Mucosa of gallbladder (tissue), 1 donor: ENCODE results near the gene HSPB6. TPM values are rescaled to one million over a fixed set of nuclear protein-coding genes. Genes with fewer than 3 reads are reported as not detected.

Experiments
- DNase-seq: peaks from one replicate; pipeline ENCODE4 v3.0.0-alpha.2; 2020; ENCODE audit warnings: low spot score
- total RNA-seq: library from RNA; stranded (reverse); gene quantifications from one replicate; pipeline ENCODE4 v1.2.1, GENCODE V29; 2021
- donor health status: DM: no; HTN: no; CAD: no.

HSPB6 gene
- total RNA-seq, 1 donor from 2014 or later, result 654 TPM

GRCh38 chr19:35716801-35717664 lies 39.8 kb downstream of the HSPB6 start:
- peak; percentile 95 for DNase-seq

GRCh38 chr19:35715981-35716800 lies 40.6 kb downstream of the HSPB6 start:
- DNase-seq, result peak; percentile 39

GRCh38 chr19:35715355-35715809 lies 41.4 kb downstream of the HSPB6 start:
- DNase-seq, result no peak

- no peak for DNase-seq
Observed at GRCh38 chr19:35714601-35715354, 42.1 kb downstream of the HSPB6 start.

- no peak for DNase-seq
Observed at GRCh38 chr19:35713904-35714495, 42.8 kb downstream of the HSPB6 start.

- DNase-seq, result no peak
Observed at GRCh38 chr19:35713506-35713850, 43.4 kb downstream of the HSPB6 start.

GRCh38 chr19:35712567-35713505 lies 44.0 kb downstream of the HSPB6 start:
- DNase-seq, result no peak

GRCh38 chr19:35710784-35711723 lies 45.8 kb downstream of the HSPB6 start:
- no peak for DNase-seq

- no peak for DNase-seq
Observed at GRCh38 chr19:35708391-35708790, 48.4 kb downstream of the HSPB6 start.

Other genes with a start within 250 kb of the HSPB6 start
- gene DMKN, start 243.4 kb downstream of the HSPB6 start, total RNA-seq, result 1.8 TPM
- gene SBSN, start 228.7 kb downstream of the HSPB6 start, total RNA-seq, result not detected
- not detected for gene GAPDHS, start 223.6 kb downstream of the HSPB6 start, total RNA-seq
- gene TMEM147, start 211.4 kb downstream of the HSPB6 start, total RNA-seq, result 87.6 TPM
- not detected for gene ATP4A, start 193.4 kb downstream of the HSPB6 start, total RNA-seq
- not detected for gene PMIS2, start 170.9 kb downstream of the HSPB6 start, total RNA-seq
- 10.7 TPM for gene HAUS5, start 144.3 kb downstream of the HSPB6 start, total RNA-seq
- gene RBM42, start 128.0 kb downstream of the HSPB6 start, total RNA-seq, result 78.3 TPM
- 2.5 TPM for gene ETV2, start 115.3 kb downstream of the HSPB6 start, total RNA-seq
- gene COX6B1, start 108.7 kb downstream of the HSPB6 start, total RNA-seq, result 459 TPM
- gene UPK1A, start 90.5 kb downstream of the HSPB6 start, total RNA-seq, result 0.89 TPM
- 0.43 TPM for gene ZBTB32, start 52.5 kb downstream of the HSPB6 start, total RNA-seq
- 45.1 TPM for gene KMT2B, start 39.0 kb downstream of the HSPB6 start, total RNA-seq
- 14.8 TPM for gene IGFLR1, start 14.6 kb downstream of the HSPB6 start, total RNA-seq
- gene U2AF1L4, start 11.6 kb downstream of the HSPB6 start, total RNA-seq, result 23.9 TPM
- gene PSENEN, start 11.4 kb downstream of the HSPB6 start, total RNA-seq, result 67.9 TPM
- gene LIN37, start 8.5 kb downstream of the HSPB6 start, total RNA-seq, result 10.1 TPM
- gene PROSER3, start 1.1 kb upstream of the HSPB6 start, total RNA-seq, result 31.2 TPM
- gene ARHGAP33, start 18.5 kb upstream of the HSPB6 start, total RNA-seq, result 20.1 TPM
- gene PRODH2, start 55.8 kb upstream of the HSPB6 start, total RNA-seq, result 0.46 TPM
- 0.06 TPM for gene NPHS1, start 95.5 kb upstream of the HSPB6 start, total RNA-seq
- gene KIRREL2, start 99.9 kb upstream of the HSPB6 start, total RNA-seq, result 0.12 TPM
- 85.6 TPM for gene APLP1, start 111.5 kb upstream of the HSPB6 start, total RNA-seq
- 34.5 TPM for gene NFKBID, start 143.5 kb upstream of the HSPB6 start, total RNA-seq
- gene HCST, start 145.5 kb upstream of the HSPB6 start, total RNA-seq, result 14.4 TPM
- gene TYROBP, start 151.3 kb upstream of the HSPB6 start, total RNA-seq, result 94.6 TPM
- gene LRFN3, start 179.3 kb upstream of the HSPB6 start, total RNA-seq, result 23.7 TPM
- 20.0 TPM for gene SDHAF1, start 238.2 kb upstream of the HSPB6 start, total RNA-seq